Thyroid gland (tissue), 4 donors: ENCODE measurements around the gene LYPD6. TPM values are rescaled to one million over a fixed set of nuclear protein-coding genes. Genes with fewer than 3 reads are reported as not detected.

ENCODE experiments used
- DNase-seq, 2 donors: peaks; one replicate each; pipeline ENCODE4 v3.0.0-alpha.2; 2019
- H3K27ac ChIP-seq, 3 donors: fragments of 200-600 bp; sonication (generic); 1 replicate in 2 of 3; 2 replicates in 1 of 3; pipeline ENCODE4 v1.5.1; 2016 to 2019; ENCODE audit warnings: mild to moderate bottlenecking in 1 of 3, moderate library complexity in 1 of 3
- H3K27me3 ChIP-seq: fragments of 200-600 bp; sonication (generic); one replicate; pipeline ENCODE4 v1.5.1; 2019
- H3K36me3 ChIP-seq, 2 donors: fragments of 200-600 bp; sonication (generic); one replicate each; pipeline ENCODE4 v1.5.1; 2016 to 2019
- H3K4me1 ChIP-seq, 2 donors: fragments of 200-600 bp; sonication (generic); one replicate each; pipeline ENCODE4 v1.5.1; 2017 to 2019
- H3K4me3 ChIP-seq, 3 donors: fragments of 200-600 bp; sonication (generic); replicated peaks in 1 of 3; 1 replicate in 2 of 3; 2 replicates in 1 of 3; pipeline ENCODE4 v1.5.1; 2016; ENCODE audit warnings: mild to moderate bottlenecking in 1 of 3
- H3K9me3 ChIP-seq: fragments of 200-600 bp; sonication (generic); one replicate; pipeline ENCODE4 v1.5.1; 2017
- POLR2A ChIP-seq, 2 donors: fragments of 450-650 bp; IDR thresholded peaks; one replicate each; pipeline ENCODE4 v1.6.1; 2017; ENCODE audit warnings: antibody characterized with exemption in 2 of 2, mild to moderate bottlenecking in 2 of 2, moderate library complexity in 1 of 2
- WGBS, 2 donors: methylation state at CpG; one replicate each; pipeline ENCODE4 v1.1.5; 2017; 5-methylcytosine and 5-hydroxymethylcytosine counted together
- intact Hi-C: fragments of 100-400 bp; cut with DNase I; formaldehyde crosslinking; loops from one replicate; pipeline ENCODE4 v1.15.1; 2023
- total RNA-seq, 4 donors: library from RNA; depleted of rRNA; stranded (reverse); fragments of >200 nt; gene quantifications; one replicate each; pipeline ENCODE4 v1.2.3, GENCODE V29; 2016
- TF ChIP-seq, protein P1 (sequence below), 6 experiments: fragments of 200-600 bp in 3 of 6; fragments of 450-650 bp in 3 of 6; sonication (generic) in 3 of 6; IDR thresholded peaks; one replicate each; pipeline ENCODE4 v1.5.1; 2016 to 2019; ENCODE audit warnings: antibody characterized with exemption in 6 of 6, mild to moderate bottlenecking in 2 of 6, inconsistent platforms in 1 of 6, moderate library complexity in 1 of 6

The LYPD6 gene
- total RNA-seq, 4 donors from 2014 or later: 0.33 to 1.5 (median 1.4) TPM

- Histone ChIP-seq H3K9me3 (no peaks in the 10 kb centered on the region), H3K27ac (no peak overlapping the region), H3K36me3 (no peaks in the 10 kb centered on the region), H3K4me3 (no peak overlapping the region), H3K4me1 (peaks cover 9 to 14% of the 10 kb centered on the region in 2 donors), H3K27me3 (no peaks in the 10 kb centered on the region)
- 89 to 91% methylated on average over 2 of the region's 2 CpGs for WGBS, 2 donors
- no peak for DNase-seq
- no peak for TF ChIP-seq POLR2A (IDR thresholded peaks at IDR 0.05)
- TF ChIP-seq, protein P1, sequence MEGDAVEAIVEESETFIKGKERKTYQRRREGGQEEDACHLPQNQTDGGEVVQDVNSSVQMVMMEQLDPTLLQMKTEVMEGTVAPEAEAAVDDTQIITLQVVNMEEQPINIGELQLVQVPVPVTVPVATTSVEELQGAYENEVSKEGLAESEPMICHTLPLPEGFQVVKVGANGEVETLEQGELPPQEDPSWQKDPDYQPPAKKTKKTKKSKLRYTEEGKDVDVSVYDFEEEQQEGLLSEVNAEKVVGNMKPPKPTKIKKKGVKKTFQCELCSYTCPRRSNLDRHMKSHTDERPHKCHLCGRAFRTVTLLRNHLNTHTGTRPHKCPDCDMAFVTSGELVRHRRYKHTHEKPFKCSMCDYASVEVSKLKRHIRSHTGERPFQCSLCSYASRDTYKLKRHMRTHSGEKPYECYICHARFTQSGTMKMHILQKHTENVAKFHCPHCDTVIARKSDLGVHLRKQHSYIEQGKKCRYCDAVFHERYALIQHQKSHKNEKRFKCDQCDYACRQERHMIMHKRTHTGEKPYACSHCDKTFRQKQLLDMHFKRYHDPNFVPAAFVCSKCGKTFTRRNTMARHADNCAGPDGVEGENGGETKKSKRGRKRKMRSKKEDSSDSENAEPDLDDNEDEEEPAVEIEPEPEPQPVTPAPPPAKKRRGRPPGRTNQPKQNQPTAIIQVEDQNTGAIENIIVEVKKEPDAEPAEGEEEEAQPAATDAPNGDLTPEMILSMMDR (IDR thresholded peaks at IDR 0.05): no peak
- intact Hi-C loops: no loop called here
Measured at GRCh38 chr2:149465873-149466272, 135.5 kb downstream of the LYPD6 start.

DNA sequence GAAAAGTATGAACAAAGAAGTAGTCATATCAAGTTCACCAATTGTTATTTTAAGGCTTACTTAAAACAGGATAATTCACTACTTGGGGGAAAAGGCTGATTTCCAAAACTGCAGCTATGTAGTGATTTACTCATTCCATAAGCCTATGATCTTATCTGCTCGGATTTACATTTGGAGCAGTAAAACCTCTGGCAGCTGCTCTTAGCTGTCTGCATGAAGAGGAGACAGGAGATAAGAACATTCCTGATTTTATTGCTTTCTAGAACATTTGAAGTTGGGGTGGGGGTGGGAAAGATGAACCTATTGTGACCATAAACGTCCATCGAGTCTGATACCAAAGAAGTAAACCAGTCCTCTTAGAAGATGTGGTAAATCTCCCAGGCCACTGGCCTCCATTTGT is 136.2 kb downstream of the LYPD6 start:
- H3K9me3 ChIP-seq: no peaks in the 10 kb centered on the region
- H3K36me3 ChIP-seq: no peaks in the 10 kb centered on the region
- no peaks in the 10 kb centered on the region for H3K27me3 ChIP-seq
- no peak for TF ChIP-seq POLR2A (IDR thresholded peaks at IDR 0.05)
- TF ChIP-seq, protein P1 (IDR thresholded peaks at IDR 0.05): no peak
- intact Hi-C loops: no loop called here
- 73% methylated on average over 3 of the region's 3 CpGs for WGBS, 2 donors
- peaks cover 9 to 14% of the 10 kb centered on the region in 2 donors for H3K4me1 ChIP-seq
- no peak overlapping the region for H3K4me3 ChIP-seq
- no peak for DNase-seq
- no peak overlapping the region for H3K27ac ChIP-seq

DNA sequence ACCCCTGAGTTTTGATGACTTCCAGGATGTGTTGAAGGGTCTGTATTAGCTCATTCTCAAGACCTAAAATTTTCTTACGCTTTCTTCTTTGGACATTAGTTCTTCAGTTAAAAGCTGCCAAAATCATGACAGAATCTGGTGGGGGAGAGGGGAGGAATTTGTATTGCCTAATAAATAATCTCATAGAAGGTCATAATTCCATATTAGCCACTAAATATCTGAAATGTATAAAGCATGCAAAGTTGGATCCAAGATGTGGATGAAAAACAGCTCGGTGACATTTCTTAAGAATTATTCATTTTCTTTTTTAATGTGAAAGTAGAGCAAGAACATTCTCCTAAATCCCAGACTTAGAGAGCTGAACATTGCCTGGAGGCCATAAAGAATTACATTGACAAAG is 137.0 kb downstream of the LYPD6 start:
- no peak for DNase-seq
- peaks cover 9 to 14% of the 10 kb centered on the region in 2 donors for H3K4me1 ChIP-seq
- H3K4me3 ChIP-seq: no peak overlapping the region
- H3K27me3 ChIP-seq: no peaks in the 10 kb centered on the region
- H3K9me3 ChIP-seq: no peaks in the 10 kb centered on the region
- intact Hi-C loops: no loop called here
- TF ChIP-seq, protein P1 (IDR thresholded peaks at IDR 0.05): no peak
- TF ChIP-seq POLR2A (IDR thresholded peaks at IDR 0.05): no peak
- no peaks in the 10 kb centered on the region for H3K36me3 ChIP-seq
- H3K27ac ChIP-seq: no peak overlapping the region
- 85% methylated on average over 2 of the region's 2 CpGs for WGBS, 2 donors

DNA sequence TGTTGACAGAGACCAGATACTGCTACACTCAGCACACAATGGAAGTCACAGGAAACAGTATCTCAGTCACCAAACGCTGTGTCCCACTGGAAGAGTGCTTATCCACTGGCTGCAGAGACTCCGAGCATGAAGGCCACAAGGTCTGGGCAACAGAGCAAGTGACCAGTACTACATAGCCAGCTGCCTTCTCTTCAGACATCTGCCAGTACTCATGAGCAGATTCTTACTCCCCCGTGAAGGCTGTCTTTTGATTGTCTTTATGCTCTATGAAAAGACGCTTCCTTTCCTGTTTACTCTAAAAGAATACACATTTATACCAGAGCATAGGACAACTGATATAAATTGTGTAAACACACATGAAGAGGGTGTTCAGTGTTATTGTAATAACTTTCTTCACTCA is 138.2 kb downstream of the LYPD6 start:
- no peak for TF ChIP-seq POLR2A (IDR thresholded peaks at IDR 0.05)
- TF ChIP-seq, protein P1 (IDR thresholded peaks at IDR 0.05): no peak
- WGBS, 2 donors: 80 to 83% methylated on average over 4 of the region's 4 CpGs

DNA sequence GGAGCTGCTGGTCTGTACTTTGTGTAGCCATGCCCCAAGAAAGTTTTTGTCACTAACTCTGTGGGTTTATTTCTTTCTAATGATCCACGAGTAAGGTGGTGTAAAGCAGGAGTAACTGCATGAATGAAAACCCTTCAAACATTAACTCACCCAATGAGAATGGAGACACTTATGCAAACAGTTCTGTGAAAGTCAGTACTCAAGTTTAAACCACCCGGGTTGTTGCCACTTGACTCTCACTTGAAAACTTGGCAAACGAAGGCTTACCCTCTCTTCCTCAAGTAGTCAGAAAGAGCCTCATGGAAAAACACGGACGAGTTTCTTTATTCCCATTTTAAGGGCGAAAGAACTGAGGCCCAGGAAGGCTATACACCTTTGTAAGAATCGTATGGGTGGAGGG is 139.7 kb downstream of the LYPD6 start:
- Histone ChIP-seq H3K4me1 (peaks cover 9 to 14% of the 10 kb centered on the region in 2 donors), H3K4me3 (no peak overlapping the region), H3K36me3 (no peaks in the 10 kb centered on the region), H3K9me3 (no peaks in the 10 kb centered on the region), H3K27me3 (no peaks in the 10 kb centered on the region), H3K27ac (no peak overlapping the region)
- 42 to 55% methylated on average over 7 of the region's 7 CpGs for WGBS, 2 donors
- peak; percentile 77 to 78 for DNase-seq
- no peak for TF ChIP-seq POLR2A (IDR thresholded peaks at IDR 0.05)
- TF ChIP-seq, protein P1 (IDR thresholded peaks at IDR 0.05): no peak
- intact Hi-C loops: no loop called here

More for the DNA sequence above, 138.2 kb downstream of the LYPD6 start:
- intact Hi-C loops: no loop called here
- no peak for DNase-seq
- Histone ChIP-seq H3K36me3 (no peaks in the 10 kb centered on the region), H3K27ac (no peak overlapping the region), H3K4me1 (peaks cover 9 to 14% of the 10 kb centered on the region in 2 donors), H3K9me3 (no peaks in the 10 kb centered on the region), H3K4me3 (no peak overlapping the region), H3K27me3 (no peaks in the 10 kb centered on the region)
